ENCODE data around the gene SLMAP.

DNA sequence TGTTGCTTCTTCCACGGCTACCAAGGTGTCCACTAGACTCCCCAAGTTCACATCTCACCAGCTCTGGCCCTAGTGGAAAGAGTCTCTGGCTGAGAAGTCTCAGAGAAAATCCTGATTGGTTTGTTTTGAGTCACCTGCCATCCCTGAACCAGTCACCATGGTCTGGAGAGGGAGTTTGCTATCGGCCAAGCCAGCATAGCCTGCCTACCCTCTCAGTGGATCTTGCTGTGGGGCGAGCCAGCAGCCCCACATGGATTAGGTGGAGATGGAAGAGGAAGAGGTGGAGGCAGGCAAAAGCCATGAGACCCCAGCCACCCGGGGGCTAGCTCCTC lies 204.0 kb downstream of the SLMAP start:
- TF ChIP-seq, protein P1, sequence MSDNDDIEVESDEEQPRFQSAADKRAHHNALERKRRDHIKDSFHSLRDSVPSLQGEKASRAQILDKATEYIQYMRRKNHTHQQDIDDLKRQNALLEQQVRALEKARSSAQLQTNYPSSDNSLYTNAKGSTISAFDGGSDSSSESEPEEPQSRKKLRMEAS (CRISPR knock-in tag; IDR thresholded peaks at IDR 0.05), result no peak
- TF ChIP-seq, protein P2, sequence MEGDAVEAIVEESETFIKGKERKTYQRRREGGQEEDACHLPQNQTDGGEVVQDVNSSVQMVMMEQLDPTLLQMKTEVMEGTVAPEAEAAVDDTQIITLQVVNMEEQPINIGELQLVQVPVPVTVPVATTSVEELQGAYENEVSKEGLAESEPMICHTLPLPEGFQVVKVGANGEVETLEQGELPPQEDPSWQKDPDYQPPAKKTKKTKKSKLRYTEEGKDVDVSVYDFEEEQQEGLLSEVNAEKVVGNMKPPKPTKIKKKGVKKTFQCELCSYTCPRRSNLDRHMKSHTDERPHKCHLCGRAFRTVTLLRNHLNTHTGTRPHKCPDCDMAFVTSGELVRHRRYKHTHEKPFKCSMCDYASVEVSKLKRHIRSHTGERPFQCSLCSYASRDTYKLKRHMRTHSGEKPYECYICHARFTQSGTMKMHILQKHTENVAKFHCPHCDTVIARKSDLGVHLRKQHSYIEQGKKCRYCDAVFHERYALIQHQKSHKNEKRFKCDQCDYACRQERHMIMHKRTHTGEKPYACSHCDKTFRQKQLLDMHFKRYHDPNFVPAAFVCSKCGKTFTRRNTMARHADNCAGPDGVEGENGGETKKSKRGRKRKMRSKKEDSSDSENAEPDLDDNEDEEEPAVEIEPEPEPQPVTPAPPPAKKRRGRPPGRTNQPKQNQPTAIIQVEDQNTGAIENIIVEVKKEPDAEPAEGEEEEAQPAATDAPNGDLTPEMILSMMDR (IDR thresholded peaks at IDR 0.05), result no peak
- no peak for TF ChIP-seq ZNF396 (CRISPR knock-in tag; IDR thresholded peaks at IDR 0.05; ENCODE audit: borderline replicate concordance)
- TF ChIP-seq, protein P3, sequence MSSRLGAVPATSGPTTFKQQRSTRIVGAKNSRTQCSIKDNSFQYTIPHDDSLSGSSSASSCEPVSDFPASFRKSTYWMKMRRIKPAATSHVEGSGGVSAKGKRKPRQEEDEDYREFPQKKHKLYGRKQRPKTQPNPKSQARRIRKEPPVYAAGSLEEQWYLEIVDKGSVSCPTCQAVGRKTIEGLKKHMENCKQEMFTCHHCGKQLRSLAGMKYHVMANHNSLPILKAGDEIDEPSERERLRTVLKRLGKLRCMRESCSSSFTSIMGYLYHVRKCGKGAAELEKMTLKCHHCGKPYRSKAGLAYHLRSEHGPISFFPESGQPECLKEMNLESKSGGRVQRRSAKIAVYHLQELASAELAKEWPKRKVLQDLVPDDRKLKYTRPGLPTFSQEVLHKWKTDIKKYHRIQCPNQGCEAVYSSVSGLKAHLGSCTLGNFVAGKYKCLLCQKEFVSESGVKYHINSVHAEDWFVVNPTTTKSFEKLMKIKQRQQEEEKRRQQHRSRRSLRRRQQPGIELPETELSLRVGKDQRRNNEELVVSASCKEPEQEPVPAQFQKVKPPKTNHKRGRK (CRISPR knock-in tag; IDR thresholded peaks at IDR 0.05; ENCODE audit: borderline replicate concordance), result no peak

Data from WTC11 (cell line).